HEK293T (cell line): ENCODE results near the gene LCE4A.

Source experiments
- BHLHE40 ChIP-seq: fragments of 450-650 bp; IDR thresholded peaks from 2 replicates; pipeline ENCODE4 v1.6.1; 2016; ENCODE audit warnings: mild to moderate bottlenecking, moderate library complexity, borderline replicate concordance
- FOXK2 ChIP-seq: fragments of 450-650 bp; IDR thresholded peaks from 2 replicates; pipeline ENCODE4 v1.6.1; 2016; ENCODE audit warnings: mild to moderate bottlenecking
- FOXM1 ChIP-seq: fragments of 450-650 bp; IDR thresholded peaks from 2 replicates; pipeline ENCODE4 v1.6.1; 2017; ENCODE audit warnings: mild to moderate bottlenecking, borderline replicate concordance
- HDGF ChIP-seq: fragments of 450-650 bp; IDR thresholded peaks from 2 replicates; pipeline ENCODE4 v1.6.1; 2017; ENCODE audit warnings: antibody characterized with exemption, borderline replicate concordance
- LEF1 ChIP-seq: fragments of 450-650 bp; IDR thresholded peaks from 2 replicates; pipeline ENCODE4 v1.6.1; 2017; ENCODE audit warnings: mild to moderate bottlenecking, borderline replicate concordance
- ZNF384 ChIP-seq: fragments of 450-650 bp; IDR thresholded peaks from 2 replicates; pipeline ENCODE4 v1.6.1; 2016

DNA sequence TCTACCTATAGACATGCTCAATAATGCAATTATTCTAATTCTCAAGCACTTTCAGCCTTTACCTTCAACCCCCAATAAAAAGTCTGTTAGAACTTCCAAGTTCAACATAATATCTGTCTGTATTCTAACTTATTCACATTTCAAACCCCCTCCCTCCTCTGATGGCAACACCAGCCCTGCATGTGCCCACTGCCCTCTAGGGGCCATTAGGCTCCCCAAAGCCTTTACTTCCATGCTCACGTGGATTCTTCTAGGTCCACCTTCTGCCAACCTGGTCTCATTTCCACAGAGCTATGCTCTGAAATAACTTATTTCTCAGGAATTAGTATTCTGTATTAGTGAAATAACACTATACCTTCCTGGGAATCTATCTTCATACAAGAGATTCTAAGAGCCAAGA is 27.7 kb downstream of the LCE4A start:
- TF ChIP-seq BHLHE40 (no peak), FOXM1 (no peak), LEF1 (no peak), HDGF (no peak), ZNF384 (no peak), FOXK2 (no peak)
